ENCODE results near the gene PRAMEF15. TPM values are rescaled to one million over a fixed set of nuclear protein-coding genes. Genes with fewer than 3 reads are reported as not detected.
"Not testable (repeated sequence)": the region's sequence is repeated elsewhere in the genome, so short reads cannot be mapped to it uniquely, and the experiment has no call there.

PRAMEF15 gene
- total RNA-seq (2014; rRNA removed; shearing (Covaris generic)): not detected in 2 replicates
- not detected in 2 replicates for polyA plus RNA-seq (2015; cell fraction: cytosol; rRNA removed)
- polyA plus RNA-seq (2015; cell fraction: nucleus; rRNA removed): not detected in 2 replicates

DNA sequence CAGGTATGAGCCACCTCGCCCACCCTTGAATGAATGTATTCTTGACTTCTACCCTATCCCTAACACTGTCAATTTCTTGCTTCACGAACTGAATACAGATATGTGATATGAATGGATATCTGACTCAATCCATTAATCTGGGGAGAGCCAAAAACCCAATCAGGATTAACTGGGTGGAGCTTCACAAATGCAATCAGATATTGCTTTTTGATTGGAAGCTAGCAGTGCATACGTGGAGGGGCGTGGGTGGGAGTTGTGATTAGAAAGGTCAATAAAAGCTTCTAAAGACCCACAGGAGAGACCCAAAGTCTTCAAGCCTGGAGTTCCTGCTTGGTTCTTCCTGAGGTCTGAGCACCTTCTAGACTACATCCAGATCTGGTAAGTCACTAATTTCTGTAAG is at the start of gene PRAMEF15:
TSS of gene PRAMEF15 (plus strand) at position 301 of the 400 bp plus-strand sequence. CDS start 2,827 bp downstream, outside the sequence.
- DNase-seq (ENCODE audit: low read depth): not testable (repeated sequence)

DNA sequence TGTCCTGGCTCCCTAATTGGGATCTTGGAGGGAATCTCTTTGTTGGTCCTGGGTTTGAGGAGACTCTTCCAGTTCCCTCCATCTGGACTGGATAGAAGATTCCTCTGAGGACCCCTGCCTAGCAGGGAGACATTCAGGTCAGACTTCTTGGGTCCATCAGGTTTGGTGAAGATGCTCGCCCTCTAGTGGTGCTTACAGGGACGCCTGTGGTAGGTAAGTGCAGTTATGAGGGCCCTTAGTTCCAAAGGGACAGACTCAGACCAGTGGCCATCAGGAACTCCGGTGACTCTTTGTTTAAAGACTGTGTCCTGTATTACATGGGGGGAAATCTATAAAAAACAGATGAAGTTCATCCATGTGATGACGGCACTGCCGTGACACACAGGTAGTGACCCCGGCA is 38.4 kb upstream of the PRAMEF15 start:
- not testable (repeated sequence) for DNase-seq (ENCODE audit: low read depth)

DNA sequence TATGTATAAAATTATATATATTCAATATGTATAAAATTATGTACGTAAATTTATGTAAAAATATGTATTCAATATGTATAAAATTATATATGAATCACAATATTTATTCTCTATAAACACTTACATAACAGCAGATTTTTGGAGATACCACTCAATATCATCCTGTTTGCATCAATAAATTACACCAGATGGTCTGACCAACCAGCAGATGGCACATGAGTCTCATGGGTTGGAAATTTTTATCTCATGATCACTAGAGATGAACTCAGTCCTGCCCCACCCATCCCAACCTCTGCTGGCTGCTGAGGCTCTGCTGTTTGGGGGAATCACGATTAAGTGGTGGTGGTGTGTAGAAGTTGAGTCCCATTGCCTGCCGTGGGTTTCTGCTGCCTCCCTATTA is 35.8 kb upstream of the PRAMEF15 start:
- DNase-seq (ENCODE audit: low read depth): not testable (repeated sequence)

DNA sequence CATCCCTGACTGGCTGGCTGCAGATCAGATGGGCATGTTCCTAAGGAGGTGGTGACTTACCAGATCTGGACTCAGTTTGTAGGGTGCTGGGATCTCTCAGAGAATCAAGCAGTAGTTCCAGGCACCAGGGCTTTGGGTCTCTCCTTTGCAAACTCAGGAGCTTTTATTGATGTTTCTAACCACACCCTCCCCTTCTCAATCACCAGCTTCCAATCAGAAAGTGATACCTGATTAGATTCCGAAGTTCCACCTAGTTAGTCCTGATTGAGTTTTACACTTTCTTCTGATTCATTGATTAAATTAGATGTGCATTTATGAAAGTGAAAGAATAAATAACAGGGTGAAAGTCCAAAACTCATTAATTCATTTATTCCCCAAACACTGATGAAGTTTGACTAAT is 30.3 kb upstream of the PRAMEF15 start, which contains the start of gene PRAMEF8:
TSS of gene PRAMEF8 (minus strand) at position 101 of the 400 bp plus-strand sequence. CDS start 1,046 bp downstream, outside the sequence.
- DNase-seq (ENCODE audit: low read depth): not testable (repeated sequence)

DNA sequence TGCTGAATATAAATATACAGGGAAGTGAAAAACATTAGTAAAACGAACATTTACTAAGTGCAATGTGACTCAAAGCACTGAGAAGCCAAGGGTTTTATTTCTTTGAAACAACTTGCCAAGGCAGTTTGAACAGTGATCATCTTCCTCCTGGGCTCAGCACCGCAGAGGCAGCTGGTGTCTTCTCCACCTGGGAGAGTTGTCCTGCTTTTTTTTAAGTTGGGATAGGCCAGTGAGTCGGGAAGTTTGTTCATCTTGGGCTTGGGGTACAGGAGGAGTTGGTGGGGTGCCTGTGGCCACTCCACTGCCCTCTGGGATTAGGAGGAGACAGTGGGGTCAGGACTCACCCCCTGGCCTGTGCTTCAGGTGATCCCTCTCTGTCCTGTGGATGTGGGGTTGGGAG is 26.4 kb upstream of the PRAMEF15 start:
- DNase-seq (ENCODE audit: low read depth): not testable (repeated sequence)

DNA sequence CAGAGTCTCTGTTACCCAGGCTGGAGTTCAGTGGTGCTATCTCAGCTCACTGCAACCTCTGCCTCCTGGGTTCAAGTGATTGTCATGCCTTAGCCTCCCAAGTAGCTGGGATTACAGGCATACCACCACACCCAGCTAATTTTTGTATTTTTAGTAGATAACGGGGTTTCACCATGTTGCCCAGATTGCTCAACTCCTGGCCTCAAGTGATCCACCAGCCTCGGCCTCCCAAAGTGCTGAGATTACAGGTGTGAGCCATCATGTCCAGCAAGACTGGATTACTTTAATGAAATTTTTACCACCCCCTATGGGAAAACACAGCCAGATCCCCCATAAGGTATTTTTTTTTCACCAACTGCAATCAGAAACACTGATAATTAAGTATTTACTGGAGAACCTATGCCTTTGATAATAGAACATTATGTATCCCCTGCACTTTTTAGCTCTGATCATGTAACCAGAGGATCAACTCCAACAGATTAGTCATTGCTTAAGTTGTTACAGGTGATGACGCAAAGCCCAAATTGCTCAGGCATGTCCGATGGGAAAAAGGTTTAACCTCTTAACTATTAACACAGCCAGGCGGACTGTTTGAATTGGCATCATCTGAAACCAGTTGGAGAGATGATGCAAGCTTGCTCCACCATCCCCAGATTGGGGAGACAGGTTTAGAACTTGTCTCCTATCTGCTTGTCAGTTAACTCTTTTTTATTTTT is 18.0 kb upstream of the PRAMEF15 start:
- DNase-seq (ENCODE audit: low read depth): not testable (repeated sequence)

DNA sequence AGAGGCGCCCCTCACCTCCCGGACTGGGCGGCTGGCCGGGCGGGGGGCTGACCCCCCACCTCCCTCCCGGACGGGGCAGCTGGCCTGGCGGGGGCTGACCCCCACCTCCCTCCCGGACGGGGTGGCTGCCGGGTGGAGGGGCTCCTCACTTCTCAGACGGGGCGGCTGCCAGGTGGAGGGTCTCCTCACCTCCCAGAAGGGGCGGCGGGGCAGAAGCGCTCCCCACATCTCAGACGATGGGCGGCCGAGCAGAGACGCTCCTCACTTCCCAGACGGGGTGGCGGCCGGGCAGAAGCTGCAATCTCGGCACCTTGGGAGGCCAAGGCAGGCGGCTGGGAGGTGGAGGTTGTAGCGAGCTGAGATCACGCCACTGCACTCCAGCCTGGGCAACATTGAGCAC is 16.7 kb upstream of the PRAMEF15 start:
- DNase-seq (ENCODE audit: low read depth): not testable (repeated sequence)

DNA sequence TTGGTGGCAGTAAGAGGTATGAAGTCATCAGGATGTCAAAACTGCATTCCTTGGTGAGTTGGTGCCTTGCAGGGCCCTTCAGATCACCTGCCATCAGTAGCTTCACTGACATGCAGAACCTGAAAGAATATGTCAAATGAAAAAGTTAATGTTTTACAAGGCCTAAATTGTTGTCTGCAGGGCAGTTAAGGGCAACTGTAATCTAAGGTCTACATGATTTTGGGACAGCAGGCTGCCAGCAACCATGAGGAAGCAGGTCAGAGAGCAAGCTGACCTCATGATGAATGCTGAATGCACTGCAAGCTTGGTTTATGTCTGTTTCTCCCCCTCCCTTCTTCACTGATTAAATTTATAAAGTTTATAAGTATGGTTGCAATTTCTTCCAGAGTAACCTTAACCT is 13.2 kb upstream of the PRAMEF15 start:
- DNase-seq (ENCODE audit: low read depth): not testable (repeated sequence)

DNA sequence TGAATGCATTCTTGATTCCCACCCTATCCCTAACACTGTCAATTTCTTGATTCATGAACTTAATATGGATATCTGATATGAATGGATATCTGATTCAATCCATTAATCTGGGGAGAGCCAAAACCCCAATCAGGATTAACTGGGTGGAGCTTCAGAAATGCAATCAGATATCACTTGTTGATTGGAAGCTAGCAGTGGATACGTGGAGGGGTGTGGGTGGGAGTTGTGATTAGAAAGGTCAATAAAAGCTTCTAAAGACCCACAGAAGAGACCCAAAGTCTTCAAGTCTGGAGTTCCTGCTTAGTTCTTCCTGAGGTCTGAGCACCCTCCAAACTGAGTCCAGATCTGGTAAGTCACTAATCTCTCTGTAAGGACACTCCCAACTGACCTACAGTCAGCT is 12.1 kb upstream of the PRAMEF15 start, which contains the start of gene PRAMEF33:
TSS of gene PRAMEF33 (plus strand) at position 301 of the 400 bp plus-strand sequence. CDS start 2,416 bp downstream, outside the sequence.
- DNase-seq (ENCODE audit: low read depth): not testable (repeated sequence)

DNA sequence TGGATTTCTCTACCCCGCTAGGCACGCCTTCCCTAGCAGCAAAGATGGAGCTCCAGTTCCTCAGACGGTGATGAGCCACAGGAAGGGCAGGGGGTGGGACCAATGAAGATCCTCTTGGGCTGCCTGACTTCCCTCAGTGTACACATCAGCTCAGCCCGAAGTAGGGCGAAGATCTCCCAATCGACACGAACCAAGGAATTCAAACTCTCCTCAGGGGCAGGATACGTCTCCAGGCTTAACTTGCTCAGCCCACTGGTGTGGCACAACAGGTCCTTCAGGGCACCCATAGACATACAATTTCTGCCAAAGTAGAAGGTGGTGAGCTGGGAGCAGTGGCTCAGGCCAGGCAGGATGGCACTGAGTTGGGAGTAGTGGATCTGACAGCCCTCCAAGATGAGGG is 27.1 kb downstream of the PRAMEF15 start:
- not testable (repeated sequence) for DNase-seq (ENCODE audit: low read depth)

DNA sequence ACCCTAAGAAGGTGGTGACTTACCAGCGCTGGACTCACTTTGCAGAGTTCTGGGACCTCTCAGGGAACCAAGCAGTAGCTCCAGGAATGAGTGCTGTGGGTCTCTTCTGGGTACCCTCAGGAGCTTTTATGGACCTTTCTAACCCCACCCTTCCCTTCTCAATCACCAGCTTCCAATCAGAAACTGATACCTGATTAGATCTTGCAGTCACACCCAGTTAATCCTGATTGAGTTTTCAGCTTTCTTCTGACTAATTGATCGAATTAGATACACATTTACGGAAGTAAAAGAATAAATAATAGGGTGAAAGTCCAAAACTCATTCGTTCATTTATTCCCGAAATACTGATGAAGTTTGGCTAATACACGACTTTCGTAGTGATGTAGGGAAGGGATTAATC is 31.7 kb downstream of the PRAMEF15 start, which contains the start of gene PRAMEF14:
TSS of gene PRAMEF14 (minus strand) at position 101 of the 400 bp plus-strand sequence. CDS start 1,820 bp downstream, outside the sequence.
- not testable (repeated sequence) for DNase-seq (ENCODE audit: low read depth)

DNA sequence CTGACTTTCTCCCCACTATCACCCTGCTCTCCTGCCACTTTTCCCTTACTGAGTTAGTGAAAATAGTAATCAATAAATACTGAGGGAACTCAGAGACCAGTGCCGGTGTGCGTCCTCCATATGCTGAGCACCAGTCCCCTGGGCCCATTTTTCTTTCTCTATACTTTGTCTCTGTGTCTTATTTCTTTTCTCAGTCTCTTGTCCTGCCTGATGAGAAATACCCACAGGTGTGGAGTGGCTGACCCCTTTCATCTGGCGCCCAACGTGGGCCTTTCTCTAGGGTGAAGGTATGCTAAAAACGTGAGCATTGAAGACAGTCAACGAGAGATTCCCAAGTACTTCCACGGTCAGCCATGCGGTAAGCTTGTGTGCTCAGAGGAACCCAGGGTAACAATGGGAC is 38.1 kb downstream of the PRAMEF15 start:
- DNase-seq (ENCODE audit: low read depth): not testable (repeated sequence)

DNA sequence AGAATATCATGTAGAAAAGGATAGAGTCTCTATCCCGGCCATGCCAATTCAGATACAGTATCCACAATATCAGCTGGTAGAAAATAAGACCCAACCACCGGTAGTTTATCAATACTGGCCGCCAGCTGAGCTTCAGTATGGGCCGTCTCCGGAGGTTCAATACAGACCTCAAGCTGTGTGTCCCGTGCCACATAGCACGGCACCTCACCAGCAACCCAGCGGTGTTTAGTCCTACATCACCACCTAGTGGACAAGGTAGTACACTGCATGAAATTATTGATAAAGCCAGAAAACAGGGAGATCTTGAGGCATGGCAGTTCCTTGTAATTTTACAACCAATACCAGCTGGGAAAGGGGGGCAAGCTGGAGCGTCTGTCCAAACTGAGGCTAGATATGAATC is 39.1 kb downstream of the PRAMEF15 start:
- not testable (repeated sequence) for DNase-seq (ENCODE audit: low read depth)

DNA sequence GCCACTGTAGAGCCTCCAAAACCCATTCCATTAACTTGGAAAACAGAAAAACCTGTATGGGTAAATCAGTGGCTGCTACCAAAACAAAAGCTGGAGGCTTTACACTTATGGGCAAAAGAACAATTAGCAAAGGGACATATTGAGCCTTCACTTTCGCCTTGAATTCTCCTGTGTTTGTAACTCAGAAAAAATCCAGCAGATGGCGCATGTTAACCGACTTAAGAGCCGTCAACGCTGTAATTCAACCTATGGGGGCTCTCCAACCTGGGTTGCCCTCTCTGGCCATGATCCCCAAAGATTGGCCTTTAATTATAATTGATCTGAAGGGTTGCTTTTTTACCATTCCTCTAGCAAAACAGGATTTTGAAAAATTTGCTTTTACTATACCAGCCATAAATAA is 41.4 kb downstream of the PRAMEF15 start:
- DNase-seq (ENCODE audit: low read depth): peak; percentile 41

DNA sequence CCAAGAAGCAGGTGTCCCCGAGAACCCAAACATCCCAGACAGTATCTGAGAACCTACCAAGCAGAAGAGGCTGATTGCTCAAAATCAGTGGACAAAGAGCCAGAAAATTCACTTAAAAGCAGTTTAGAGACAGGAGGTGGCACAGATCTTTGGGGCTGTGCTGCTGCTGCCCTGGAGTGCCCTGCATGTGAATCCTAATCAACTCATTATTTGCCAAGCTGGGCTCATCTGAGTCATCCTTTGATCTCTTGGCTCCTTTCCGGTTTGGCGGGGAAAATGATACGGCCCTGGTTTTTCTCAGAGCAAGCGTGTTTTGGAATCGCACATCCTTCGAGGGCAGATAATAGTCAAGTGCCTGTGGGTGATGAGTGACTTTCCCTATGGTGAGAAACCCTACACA is 47.0 kb downstream of the PRAMEF15 start:
- not testable (repeated sequence) for DNase-seq (ENCODE audit: low read depth)

DNA sequence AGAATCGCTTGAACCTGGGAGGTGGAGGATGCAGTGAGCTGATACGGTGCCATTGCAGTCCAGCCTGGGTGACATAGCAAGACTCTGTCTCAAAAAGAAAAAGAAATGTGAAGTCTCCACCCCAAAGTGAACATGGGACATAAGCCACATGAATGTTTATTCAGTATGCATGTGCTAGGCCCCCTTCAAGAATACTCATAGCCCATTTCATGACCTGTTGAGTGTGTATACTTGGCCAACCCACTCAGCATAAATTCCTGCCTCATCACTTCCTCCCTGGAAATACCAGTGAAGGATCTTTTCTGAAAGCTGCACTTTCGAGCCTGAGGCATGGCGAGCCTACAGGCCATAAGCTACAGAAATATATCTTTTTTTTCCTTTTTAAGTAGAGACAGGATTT is 49.5 kb downstream of the PRAMEF15 start:
- DNase-seq (ENCODE audit: low read depth): not testable (repeated sequence)

DNA sequence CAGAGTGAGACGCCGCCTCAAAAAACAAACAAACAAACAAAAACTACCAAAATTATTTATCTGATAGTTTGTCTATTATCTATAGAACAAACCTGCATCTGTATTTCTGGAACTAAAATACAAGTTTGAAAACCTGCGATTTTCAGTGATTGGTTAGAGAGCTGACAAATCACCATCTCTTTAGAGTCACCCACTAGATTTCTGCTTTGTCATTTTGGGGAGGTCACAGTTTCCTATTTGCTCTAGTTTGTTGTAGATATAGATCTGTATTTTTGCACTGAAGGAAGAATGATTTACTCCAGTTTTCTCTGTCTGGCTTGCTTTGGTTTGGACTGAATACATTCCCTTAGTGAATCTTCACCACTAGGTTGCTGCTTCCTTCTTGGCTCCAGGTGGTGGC is 51.2 kb downstream of the PRAMEF15 start:
- DNase-seq (ENCODE audit: low read depth): not testable (repeated sequence)

DNA sequence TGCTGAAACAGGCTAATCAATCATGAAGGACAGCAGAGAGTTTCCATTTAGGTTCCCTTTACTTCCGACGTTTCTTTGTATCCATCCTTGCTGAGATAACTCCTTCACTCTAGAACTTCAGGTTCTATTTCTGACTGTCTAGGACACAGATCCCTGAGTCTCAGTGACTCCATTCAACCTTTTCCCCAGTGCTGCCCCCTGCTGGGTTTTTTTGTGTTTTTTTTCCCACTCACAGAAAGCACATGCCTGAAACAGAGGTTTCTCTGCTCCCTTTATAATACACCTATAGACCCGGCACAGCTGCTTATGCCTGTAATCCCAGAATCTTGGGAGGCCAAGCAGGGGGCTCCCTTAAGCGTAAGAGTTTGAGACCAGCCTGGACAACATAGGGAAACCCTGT is 53.2 kb downstream of the PRAMEF15 start:
- peak; percentile 3 for DNase-seq (ENCODE audit: low read depth)
